Suprapubic skin (tissue), 4 donors: ENCODE data around the gene AMY2A. TPM values are rescaled to one million over a fixed set of nuclear protein-coding genes. Genes with fewer than 3 reads are reported as not detected.
"Not testable (repeated sequence)": the region's sequence is repeated elsewhere in the genome, so short reads cannot be mapped to it uniquely, and the experiment has no call there.

Experiments used
- DNase-seq, 2 donors: peaks; one replicate each; pipeline ENCODE4 v3.0.0-alpha.2; 2019; ENCODE audit warnings: low spot score in 2 of 2
- H3K27ac ChIP-seq: fragments of 200-600 bp; sonication (generic); one replicate; pipeline ENCODE4 v1.5.1; 2019
- H3K27me3 ChIP-seq: fragments of 200-600 bp; sonication (generic); one replicate; pipeline ENCODE4 v1.5.1; 2019
- H3K36me3 ChIP-seq: fragments of 200-600 bp; sonication (generic); one replicate; pipeline ENCODE4 v1.5.1; 2019
- H3K4me1 ChIP-seq: fragments of 200-600 bp; sonication (generic); one replicate; pipeline ENCODE4 v1.5.1; 2019
- H3K4me3 ChIP-seq: fragments of 200-600 bp; sonication (generic); one replicate; pipeline ENCODE4 v1.5.1; 2019; ENCODE audit warnings: mild to moderate bottlenecking
- H3K9me3 ChIP-seq: fragments of 200-600 bp; sonication (generic); one replicate; pipeline ENCODE4 v1.5.1; 2019
- CTCF ChIP-seq, 2 donors: fragments of 200-600 bp in 1 of 2; fragments of 450-650 bp in 1 of 2; sonication (generic) in 1 of 2; IDR thresholded peaks; one replicate each; pipeline ENCODE4 v1.5.1; 2016 to 2019; ENCODE audit warnings: antibody characterized with exemption in 2 of 2, mild to moderate bottlenecking in 1 of 2, moderate library complexity in 1 of 2
- EP300 ChIP-seq: sonication (generic); formaldehyde crosslinking; IDR thresholded peaks from one replicate; pipeline ENCODE4 v1.6.1; 2017; ENCODE audit warnings: antibody characterized with exemption
- POLR2A ChIP-seq, 2 donors: fragments of 450-650 bp; IDR thresholded peaks; one replicate each; pipeline ENCODE4 v1.6.1; 2017; ENCODE audit warnings: antibody characterized with exemption in 2 of 2, mild to moderate bottlenecking in 2 of 2, moderate library complexity in 2 of 2
- POLR2AphosphoS5 ChIP-seq, 3 donors: sonication (generic); formaldehyde crosslinking; IDR thresholded peaks; one replicate each; pipeline ENCODE4 v1.6.1; 2017; ENCODE audit warnings: antibody characterized with exemption in 3 of 3
- WGBS: methylation state at CpG from one replicate; pipeline ENCODE4 v1.1.5; 2018; 5-methylcytosine and 5-hydroxymethylcytosine counted together
- total RNA-seq, 4 donors: library from RNA; depleted of rRNA; stranded (reverse); fragments of >200 nt; gene quantifications; one replicate each; pipeline ENCODE4 v1.1.0, GENCODE V29; 2016

The AMY2A gene
- total RNA-seq, 4 donors from 2014 or later, result not detected

GRCh38 chr1:103584537-103584936 is 32.7 kb upstream of the AMY2A start:
- Histone ChIP-seq H3K4me1 (no peaks in the 10 kb centered on the region), H3K27me3 (no peaks in the 10 kb centered on the region), H3K27ac (no peak overlapping the region), H3K4me3 (no peak overlapping the region), H3K9me3 (no peaks in the 10 kb centered on the region), H3K36me3 (no peaks in the 10 kb centered on the region)
- DNase-seq, result no peak
- WGBS, result 83% methylated on average over 2 of the region's 2 CpGs
- TF ChIP-seq POLR2A (IDR thresholded peaks at IDR 0.05) (no peak), EP300 (no peak), POLR2AphosphoS5 (IDR thresholded peaks at IDR 0.05) (no peak), CTCF (IDR thresholded peaks at IDR 0.05) (no peak)

GRCh38 chr1:103602740-103603139 is 14.5 kb upstream of the AMY2A start:
- H3K4me3 ChIP-seq, DNase-seq, H3K27me3 ChIP-seq, H3K9me3 ChIP-seq, H3K36me3 ChIP-seq, H3K4me1 ChIP-seq, H3K27ac ChIP-seq: not testable (repeated sequence)
- no CpG with 5 or more reads among the region's 3 CpGs for WGBS

GRCh38 chr1:103616362-103616761 is 865 bp upstream of the AMY2A start:
- H3K4me1 ChIP-seq, result no peaks in the 10 kb centered on the region
- no peak overlapping the region for H3K4me3 ChIP-seq
- H3K27me3 ChIP-seq, result no peaks in the 10 kb centered on the region
- H3K27ac ChIP-seq, result no peak overlapping the region
- WGBS, result 90% methylated on average over 2 of the region's 2 CpGs
- DNase-seq, result peak in 1 of 2 donors; percentile 26
- TF ChIP-seq CTCF (IDR thresholded peaks at IDR 0.05), result no peak
- TF ChIP-seq EP300, result no peak
- no peak for TF ChIP-seq POLR2AphosphoS5 (IDR thresholded peaks at IDR 0.05)
- no peak for TF ChIP-seq POLR2A (IDR thresholded peaks at IDR 0.05)
- no peaks in the 10 kb centered on the region for H3K9me3 ChIP-seq
- H3K36me3 ChIP-seq, result no peaks in the 10 kb centered on the region

- H3K4me1 ChIP-seq, H3K27me3 ChIP-seq, H3K27ac ChIP-seq, H3K36me3 ChIP-seq, H3K4me3 ChIP-seq, DNase-seq, H3K9me3 ChIP-seq: not testable (repeated sequence)
- 90% methylated on average over 3 of the region's 4 CpGs for WGBS
Observed at GRCh38 chr1:103627436-103627835, 10.2 kb downstream of the AMY2A start.

GRCh38 chr1:103641194-103641593 is 24.0 kb downstream of the AMY2A start:
- no CpG with 5 or more reads among the region's 3 CpGs for WGBS
- not testable (repeated sequence) for H3K4me3 ChIP-seq, H3K27ac ChIP-seq, H3K4me1 ChIP-seq, H3K36me3 ChIP-seq, H3K9me3 ChIP-seq, DNase-seq, H3K27me3 ChIP-seq

GRCh38 chr1:103643908-103644307 is 26.7 kb downstream of the AMY2A start:
- not testable (repeated sequence) for H3K4me1 ChIP-seq, DNase-seq
- no CpG with 5 or more reads among the region's 3 CpGs for WGBS

GRCh38 chr1:103650305-103650704 is 33.1 kb downstream of the AMY2A start:
- not testable (repeated sequence) for DNase-seq, H3K4me3 ChIP-seq, H3K4me1 ChIP-seq, H3K36me3 ChIP-seq, H3K27me3 ChIP-seq, H3K9me3 ChIP-seq, H3K27ac ChIP-seq
- WGBS, result no CpG with 5 or more reads among the region's 3 CpGs

More at GRCh38 chr1:103643908-103644307, 26.7 kb downstream of the AMY2A start:
- not testable (repeated sequence) for H3K9me3 ChIP-seq, H3K4me3 ChIP-seq, H3K27me3 ChIP-seq, H3K27ac ChIP-seq, H3K36me3 ChIP-seq

- not testable (repeated sequence) for H3K27me3 ChIP-seq, H3K4me3 ChIP-seq, H3K4me1 ChIP-seq, H3K36me3 ChIP-seq, H3K9me3 ChIP-seq, DNase-seq, H3K27ac ChIP-seq
- no CpG with 5 or more reads among the region's 4 CpGs for WGBS
Observed at GRCh38 chr1:103650889-103651288, 33.7 kb downstream of the AMY2A start.

GRCh38 chr1:103654133-103654532 is 36.9 kb downstream of the AMY2A start:
- DNase-seq, H3K4me1 ChIP-seq, H3K4me3 ChIP-seq, H3K9me3 ChIP-seq, H3K27me3 ChIP-seq, H3K36me3 ChIP-seq, H3K27ac ChIP-seq: not testable (repeated sequence)
- WGBS, result no CpG with 5 or more reads among the region's 6 CpGs

GRCh38 chr1:103655460-103655859 is 38.2 kb downstream of the AMY2A start, which contains the start of gene AMY1A:
TSS of gene AMY1A (plus strand) at chr1:103655760. CDS start at chr1:103656331, 571 bp downstream.
- no CpG with 5 or more reads among the region's 5 CpGs for WGBS
- DNase-seq, H3K9me3 ChIP-seq, H3K27ac ChIP-seq, H3K27me3 ChIP-seq, H3K4me1 ChIP-seq, H3K36me3 ChIP-seq, H3K4me3 ChIP-seq: not testable (repeated sequence)
